Measurements from ENCODE around the gene RBM45. TPM values are rescaled to one million over a fixed set of nuclear protein-coding genes. Genes with fewer than 3 reads are reported as not detected.

The RBM45 gene
- polyA plus RNA-seq, 1 donor (not counting 4 experiments of a cell fraction or from before 2014, with no cell fraction given): 19.1 TPM

DNA sequence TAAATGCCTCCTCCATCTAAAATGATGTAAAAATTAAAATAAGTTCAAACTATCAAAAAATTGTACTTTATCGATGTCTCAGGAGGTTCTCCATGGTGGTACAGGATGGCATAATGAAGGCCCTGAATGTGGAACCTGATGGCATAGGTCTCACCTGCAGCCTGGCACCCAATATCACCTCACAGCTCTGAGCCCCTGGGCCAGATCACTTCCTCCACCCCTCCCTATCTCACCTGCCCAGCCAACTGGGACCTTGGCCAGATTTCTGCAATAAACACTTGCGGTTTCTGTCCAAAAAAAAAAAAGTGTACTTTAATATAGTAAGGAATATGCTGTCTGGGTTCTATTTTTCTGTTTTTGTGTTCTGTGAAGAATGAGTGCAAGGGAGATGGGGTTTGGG is 6.7 kb upstream of the RBM45 start:
- H3K9me1 ChIP-seq (ENCODE audit: control insufficient read depth, extremely low read depth, insufficient read depth, low read length): no peaks in the 10 kb centered on the region
- H3K9me3 ChIP-seq (ENCODE audit: control insufficient read depth, low read depth, low read length): no peaks in the 10 kb centered on the region
- H3K79me2 ChIP-seq (ENCODE audit: control insufficient read depth, insufficient read depth, low read length): no peaks in the 10 kb centered on the region
- no peak overlapping the region for H3K4me3 ChIP-seq (ENCODE audit: control insufficient read depth in 2 of 3, extremely low read depth in 1 of 3, insufficient read depth in 2 of 3, low read depth in 1 of 3, low read length in 3 of 3)
- TF ChIP-seq, protein P1, sequence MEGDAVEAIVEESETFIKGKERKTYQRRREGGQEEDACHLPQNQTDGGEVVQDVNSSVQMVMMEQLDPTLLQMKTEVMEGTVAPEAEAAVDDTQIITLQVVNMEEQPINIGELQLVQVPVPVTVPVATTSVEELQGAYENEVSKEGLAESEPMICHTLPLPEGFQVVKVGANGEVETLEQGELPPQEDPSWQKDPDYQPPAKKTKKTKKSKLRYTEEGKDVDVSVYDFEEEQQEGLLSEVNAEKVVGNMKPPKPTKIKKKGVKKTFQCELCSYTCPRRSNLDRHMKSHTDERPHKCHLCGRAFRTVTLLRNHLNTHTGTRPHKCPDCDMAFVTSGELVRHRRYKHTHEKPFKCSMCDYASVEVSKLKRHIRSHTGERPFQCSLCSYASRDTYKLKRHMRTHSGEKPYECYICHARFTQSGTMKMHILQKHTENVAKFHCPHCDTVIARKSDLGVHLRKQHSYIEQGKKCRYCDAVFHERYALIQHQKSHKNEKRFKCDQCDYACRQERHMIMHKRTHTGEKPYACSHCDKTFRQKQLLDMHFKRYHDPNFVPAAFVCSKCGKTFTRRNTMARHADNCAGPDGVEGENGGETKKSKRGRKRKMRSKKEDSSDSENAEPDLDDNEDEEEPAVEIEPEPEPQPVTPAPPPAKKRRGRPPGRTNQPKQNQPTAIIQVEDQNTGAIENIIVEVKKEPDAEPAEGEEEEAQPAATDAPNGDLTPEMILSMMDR (optimal IDR thresholded peaks at IDR 0.05 in 1 of 3, IDR thresholded peaks at IDR 0.05 in 1 of 3, conservative IDR thresholded peaks at IDR 0.05 in 1 of 3; ENCODE audit: extremely low read depth in 1 of 3, insufficient read depth in 2 of 3, low read length in 3 of 3): no peak
- no peak for TF ChIP-seq EZH2 (IDR thresholded peaks at IDR 0.05; ENCODE audit: low read length)
- no peak overlapping the region for H3K27ac ChIP-seq (ENCODE audit: control insufficient read depth, insufficient read depth, low read length)
- H3K4me1 ChIP-seq (ENCODE audit: control insufficient read depth, extremely low read depth, insufficient read depth, low read length): no peaks in the 10 kb centered on the region
- H4K20me1 ChIP-seq (ENCODE audit: control insufficient read depth, extremely low read depth, insufficient read depth, low read length): no peaks in the 10 kb centered on the region
- FAIRE-seq: no peak
- H3K4me2 ChIP-seq (ENCODE audit: control insufficient read depth, extremely low read depth, insufficient read depth, low read depth, low read length): no peak overlapping the region
- H3K36me3 ChIP-seq (ENCODE audit: control insufficient read depth in 2 of 2, extremely low read depth in 1 of 2, insufficient read depth in 2 of 2, low read length in 2 of 2): no peaks in the 10 kb centered on the region
- H3K27me3 ChIP-seq (ENCODE audit: control insufficient read depth, extremely low read depth, insufficient read depth, low read length): no peaks in the 10 kb centered on the region
- H2AFZ ChIP-seq (ENCODE audit: control insufficient read depth, low read length): no peak overlapping the region
- H3K9ac ChIP-seq (ENCODE audit: control insufficient read depth, extremely low read depth, insufficient read depth, low read length): no peak overlapping the region
- DNase-seq (ENCODE audit: low read depth, low spot score): no peak
- dilution Hi-C loops (cut with MboI; ENCODE audit: extremely low pct_ligation_motif_present, low sequenced_read_pairs): no loop called here

DNA sequence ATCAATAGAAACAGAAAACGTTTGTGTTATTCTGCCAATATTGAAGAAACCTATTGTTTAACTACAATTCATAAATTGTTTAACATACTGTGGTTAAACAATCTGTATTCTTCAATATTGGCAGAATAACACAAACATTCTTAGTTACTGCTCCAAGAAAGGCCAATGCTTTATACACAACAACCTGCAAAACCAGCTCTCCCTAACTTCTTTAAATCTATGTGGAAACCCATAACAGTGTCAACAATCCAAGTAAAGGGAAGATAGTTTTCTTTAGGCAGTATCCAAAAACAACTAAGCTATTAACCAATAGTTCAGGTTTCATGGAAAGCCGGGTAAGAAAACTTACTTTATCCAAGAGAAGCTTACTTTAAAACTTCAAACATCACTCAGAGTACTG is 6.2 kb upstream of the RBM45 start:
- Histone ChIP-seq H3K27me3 (ENCODE audit: control insufficient read depth, extremely low read depth, insufficient read depth, low read length) (no peaks in the 10 kb centered on the region), H3K9ac (ENCODE audit: control insufficient read depth, extremely low read depth, insufficient read depth, low read length) (no peak overlapping the region), H3K79me2 (ENCODE audit: control insufficient read depth, insufficient read depth, low read length) (no peaks in the 10 kb centered on the region), H3K4me1 (ENCODE audit: control insufficient read depth, extremely low read depth, insufficient read depth, low read length) (no peaks in the 10 kb centered on the region), H3K4me3 (ENCODE audit: control insufficient read depth in 2 of 3, extremely low read depth in 1 of 3, insufficient read depth in 2 of 3, low read depth in 1 of 3, low read length in 3 of 3) (no peak overlapping the region), H3K9me1 (ENCODE audit: control insufficient read depth, extremely low read depth, insufficient read depth, low read length) (no peaks in the 10 kb centered on the region), H3K36me3 (ENCODE audit: control insufficient read depth in 2 of 2, extremely low read depth in 1 of 2, insufficient read depth in 2 of 2, low read length in 2 of 2) (no peaks in the 10 kb centered on the region), H3K9me3 (ENCODE audit: control insufficient read depth, low read depth, low read length) (no peaks in the 10 kb centered on the region), H3K4me2 (ENCODE audit: control insufficient read depth, extremely low read depth, insufficient read depth, low read depth, low read length) (no peak overlapping the region), H4K20me1 (ENCODE audit: control insufficient read depth, extremely low read depth, insufficient read depth, low read length) (no peaks in the 10 kb centered on the region), H2AFZ (ENCODE audit: control insufficient read depth, low read length) (no peak overlapping the region), H3K27ac (ENCODE audit: control insufficient read depth, insufficient read depth, low read length) (no peak overlapping the region)
- dilution Hi-C loops (cut with MboI; ENCODE audit: extremely low pct_ligation_motif_present, low sequenced_read_pairs): no loop called here
- no peak for DNase-seq (ENCODE audit: low read depth, low spot score)
- TF ChIP-seq, protein P1 (optimal IDR thresholded peaks at IDR 0.05 in 1 of 3, IDR thresholded peaks at IDR 0.05 in 1 of 3, conservative IDR thresholded peaks at IDR 0.05 in 1 of 3; ENCODE audit: extremely low read depth in 1 of 3, insufficient read depth in 2 of 3, low read length in 3 of 3): no peak
- no peak for TF ChIP-seq EZH2 (IDR thresholded peaks at IDR 0.05; ENCODE audit: low read length)
- FAIRE-seq: no peak
